Measurements from ENCODE around the gene ST3GAL3. TPM values are rescaled to one million over a fixed set of nuclear protein-coding genes. Genes with fewer than 3 reads are reported as not detected.

The ST3GAL3 gene, protein sequence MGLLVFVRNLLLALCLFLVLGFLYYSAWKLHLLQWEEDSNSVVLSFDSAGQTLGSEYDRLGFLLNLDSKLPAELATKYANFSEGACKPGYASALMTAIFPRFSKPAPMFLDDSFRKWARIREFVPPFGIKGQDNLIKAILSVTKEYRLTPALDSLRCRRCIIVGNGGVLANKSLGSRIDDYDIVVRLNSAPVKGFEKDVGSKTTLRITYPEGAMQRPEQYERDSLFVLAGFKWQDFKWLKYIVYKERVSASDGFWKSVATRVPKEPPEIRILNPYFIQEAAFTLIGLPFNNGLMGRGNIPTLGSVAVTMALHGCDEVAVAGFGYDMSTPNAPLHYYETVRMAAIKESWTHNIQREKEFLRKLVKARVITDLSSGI
- total RNA-seq: 25.1 TPM

GRCh38 chr1:43707190-43708001 is at the start of gene ST3GAL3:
Gene ST3GAL3, plus strand, starts transcription at chr1:43707536. Its CDS starts 28,727 bp downstream, at chr1:43736263.
- Histone ChIP-seq H3K4me1 (ENCODE audit: control insufficient read depth in 3 of 3, insufficient read depth in 3 of 3, low read length in 3 of 3) (peaks cover 18 to 46% (median 27%) of the 10 kb centered on the region in 3 donors), H3K9me3 (ENCODE audit: control insufficient read depth in 3 of 3, low read length in 3 of 3) (no peaks in the 10 kb centered on the region), H3K36me3 (ENCODE audit: control insufficient read depth in 3 of 3, insufficient read depth in 3 of 3, low read length in 3 of 3) (peaks cover 21 to 46% (median 32%) of the 10 kb centered on the region in 3 donors), H3K27me3 (ENCODE audit: control insufficient read depth in 3 of 3, insufficient read depth in 3 of 3, low read length in 3 of 3) (no peaks in the 10 kb centered on the region), H3K4me3 (ENCODE audit: low read length in 3 of 3) (peak within 1 kb of the TSS; percentile 93 to 96 (median 95)), H3K27ac (ENCODE audit: low read depth, low read length) (peak within 1 kb of the TSS; percentile 88), H3K9ac (ENCODE audit: low read depth in 1 of 3, low read length in 3 of 3) (peak within 1 kb of the TSS; percentile 90 to 95 (median 94))

DNA sequence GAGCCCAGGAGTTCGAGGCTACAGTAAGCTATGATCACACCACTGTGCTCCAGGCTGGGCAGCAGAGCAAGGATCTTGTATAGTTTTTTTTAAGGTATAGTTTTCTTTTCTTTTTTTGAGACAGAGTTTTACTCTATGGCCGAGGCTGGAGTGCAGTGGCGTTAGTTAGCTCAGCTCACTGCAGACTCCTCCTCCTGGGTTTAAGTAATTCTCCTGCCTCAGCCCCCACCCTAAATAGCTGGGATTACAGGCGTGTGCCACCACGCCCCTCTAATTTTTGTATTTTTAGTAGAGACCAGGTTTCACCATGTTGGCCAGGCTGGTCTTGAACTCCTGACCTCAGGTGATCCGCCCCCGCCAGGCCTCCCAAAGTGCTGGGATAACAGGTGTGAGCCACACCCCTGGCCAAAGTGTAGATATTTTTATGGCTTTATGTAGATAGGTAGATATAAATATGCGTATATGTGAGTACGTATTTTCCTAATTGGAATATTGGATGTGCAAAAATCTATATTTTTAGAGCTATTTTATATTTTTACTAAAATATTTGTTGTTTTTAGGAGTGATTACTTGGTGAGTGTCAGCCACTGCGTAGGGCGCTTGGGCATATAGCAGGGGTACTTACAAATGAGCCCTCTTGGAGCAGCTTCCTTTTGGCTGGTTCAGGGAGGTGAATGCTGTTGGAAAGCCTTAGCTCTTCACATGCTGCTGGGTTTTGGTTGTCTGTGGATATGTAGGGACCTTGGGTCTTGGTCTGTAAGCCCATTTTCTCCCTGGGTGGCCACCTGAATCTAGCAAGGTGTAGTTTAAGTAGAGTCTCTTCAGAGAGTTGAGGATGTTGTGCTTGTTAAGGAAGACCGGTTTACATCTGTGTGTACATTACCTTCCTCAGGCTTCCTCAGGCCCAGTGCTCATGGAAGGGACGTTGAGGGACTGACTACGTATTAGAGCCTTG is 47.8 kb upstream of the ST3GAL3 start:
- no peak overlapping the region for H3K9ac ChIP-seq (ENCODE audit: low read depth in 1 of 3, low read length in 3 of 3)
- H3K36me3 ChIP-seq (ENCODE audit: control insufficient read depth in 3 of 3, insufficient read depth in 3 of 3, low read length in 3 of 3): peaks cover 48 to 74% (median 67%) of the 10 kb centered on the region in 3 donors
- no peaks in the 10 kb centered on the region for H3K27me3 ChIP-seq (ENCODE audit: control insufficient read depth in 3 of 3, insufficient read depth in 3 of 3, low read length in 3 of 3)
- no peaks in the 10 kb centered on the region for H3K9me3 ChIP-seq (ENCODE audit: control insufficient read depth in 3 of 3, low read length in 3 of 3)
- H3K4me3 ChIP-seq (ENCODE audit: low read length in 3 of 3): no peak overlapping the region
- no peak overlapping the region for H3K27ac ChIP-seq (ENCODE audit: low read depth, low read length)
- no peaks in the 10 kb centered on the region for H3K4me1 ChIP-seq (ENCODE audit: control insufficient read depth in 3 of 3, insufficient read depth in 3 of 3, low read length in 3 of 3)

DNA sequence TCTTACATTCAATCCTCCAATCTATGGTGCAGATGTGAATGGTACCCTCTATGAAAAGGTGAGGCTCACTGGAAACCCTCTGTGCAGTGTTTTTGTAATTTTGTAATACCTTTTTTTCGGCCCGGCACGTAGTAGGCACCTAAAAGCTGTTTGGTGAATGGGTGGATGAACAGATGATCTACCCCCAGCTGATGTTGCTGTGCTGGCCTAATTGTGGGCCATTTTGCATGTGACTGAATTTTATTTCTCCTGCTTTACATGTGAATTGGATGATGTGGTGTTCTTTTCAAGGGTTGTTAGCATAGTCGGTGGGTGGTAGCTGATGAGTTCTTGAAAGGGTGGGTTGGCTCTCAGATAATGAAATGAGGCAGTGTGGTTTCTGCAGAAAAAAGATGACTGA is 47.0 kb upstream of the ST3GAL3 start:
- Histone ChIP-seq H3K4me3 (ENCODE audit: low read length in 3 of 3) (no peak overlapping the region), H3K9me3 (ENCODE audit: control insufficient read depth in 3 of 3, low read length in 3 of 3) (no peaks in the 10 kb centered on the region), H3K36me3 (ENCODE audit: control insufficient read depth in 3 of 3, insufficient read depth in 3 of 3, low read length in 3 of 3) (peaks cover 51 to 73% (median 68%) of the 10 kb centered on the region in 3 donors), H3K9ac (ENCODE audit: low read depth in 1 of 3, low read length in 3 of 3) (no peak overlapping the region), H3K27ac (ENCODE audit: low read depth, low read length) (no peak overlapping the region), H3K4me1 (ENCODE audit: control insufficient read depth in 3 of 3, insufficient read depth in 3 of 3, low read length in 3 of 3) (no peaks in the 10 kb centered on the region), H3K27me3 (ENCODE audit: control insufficient read depth in 3 of 3, insufficient read depth in 3 of 3, low read length in 3 of 3) (no peaks in the 10 kb centered on the region)

DNA sequence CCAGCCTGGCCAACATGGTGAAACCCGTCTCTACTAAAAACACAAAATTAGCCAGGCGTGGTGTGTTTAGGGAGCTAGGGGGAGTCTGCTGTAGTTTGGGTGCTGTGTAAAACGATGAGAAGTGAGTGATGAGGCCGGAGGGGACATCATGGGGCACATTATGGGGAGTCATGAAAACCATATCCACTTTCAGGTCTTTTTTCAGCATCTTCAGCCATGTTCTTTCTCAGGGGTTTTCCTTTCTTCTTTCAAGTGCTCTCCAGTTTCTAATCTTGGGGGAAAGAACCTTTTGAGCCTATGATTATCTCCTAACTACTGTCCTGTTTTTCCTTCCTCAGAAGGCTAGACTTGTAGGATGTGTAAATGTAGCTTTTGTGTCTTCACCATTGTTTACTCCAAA is 43.0 kb upstream of the ST3GAL3 start:
- Histone ChIP-seq H3K27me3 (ENCODE audit: control insufficient read depth in 3 of 3, insufficient read depth in 3 of 3, low read length in 3 of 3) (no peaks in the 10 kb centered on the region), H3K9ac (ENCODE audit: low read depth in 1 of 3, low read length in 3 of 3) (no peak overlapping the region), H3K9me3 (ENCODE audit: control insufficient read depth in 3 of 3, low read length in 3 of 3) (no peaks in the 10 kb centered on the region), H3K4me3 (ENCODE audit: low read length in 3 of 3) (no peak overlapping the region), H3K36me3 (ENCODE audit: control insufficient read depth in 3 of 3, insufficient read depth in 3 of 3, low read length in 3 of 3) (peaks cover 64 to 86% (median 85%) of the 10 kb centered on the region in 3 donors), H3K27ac (ENCODE audit: low read depth, low read length) (no peak overlapping the region), H3K4me1 (ENCODE audit: control insufficient read depth in 3 of 3, insufficient read depth in 3 of 3, low read length in 3 of 3) (peaks cover 5 to 13% (median 9%) of the 10 kb centered on the region in 3 donors)

DNA sequence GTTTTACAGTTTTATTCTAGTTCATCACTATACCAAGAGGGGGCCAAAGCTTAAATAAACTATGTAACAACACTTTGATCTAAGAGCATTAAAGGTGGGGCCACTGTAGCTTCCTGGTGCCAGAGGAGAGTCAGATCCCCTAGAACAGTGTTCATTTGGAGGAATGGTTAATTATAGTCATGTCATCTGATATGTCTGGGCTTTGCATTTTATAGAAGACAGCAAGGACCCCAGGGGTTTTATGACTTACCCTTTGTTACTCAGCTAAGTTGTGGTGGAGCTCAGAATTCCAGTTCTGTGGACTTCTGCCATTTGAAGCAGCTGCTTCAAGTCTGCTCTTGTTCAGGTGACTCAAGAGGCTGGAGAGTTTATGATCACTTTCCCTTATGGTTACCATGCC is 40.7 kb upstream of the ST3GAL3 start:
- Histone ChIP-seq H3K36me3 (ENCODE audit: control insufficient read depth in 3 of 3, insufficient read depth in 3 of 3, low read length in 3 of 3) (peaks cover 67 to 88% (median 83%) of the 10 kb centered on the region in 3 donors), H3K9ac (ENCODE audit: low read depth in 1 of 3, low read length in 3 of 3) (no peak overlapping the region)

GRCh38 chr1:43668956-43669355 is 38.4 kb upstream of the ST3GAL3 start:
- Histone ChIP-seq H3K27me3 (ENCODE audit: control insufficient read depth in 3 of 3, insufficient read depth in 3 of 3, low read length in 3 of 3) (no peaks in the 10 kb centered on the region), H3K9me3 (ENCODE audit: control insufficient read depth in 3 of 3, low read length in 3 of 3) (no peaks in the 10 kb centered on the region), H3K4me3 (ENCODE audit: low read length in 3 of 3) (no peak overlapping the region), H3K36me3 (ENCODE audit: control insufficient read depth in 3 of 3, insufficient read depth in 3 of 3, low read length in 3 of 3) (peaks cover 59 to 86% (median 80%) of the 10 kb centered on the region in 3 donors), H3K27ac (ENCODE audit: low read depth, low read length) (no peak overlapping the region), H3K9ac (ENCODE audit: low read depth in 1 of 3, low read length in 3 of 3) (peak overlapping the region in 1 of 3 donors; percentile 11), H3K4me1 (ENCODE audit: control insufficient read depth in 3 of 3, insufficient read depth in 3 of 3, low read length in 3 of 3) (peaks cover 11 to 27% (median 18%) of the 10 kb centered on the region in 3 donors)

More for the DNA sequence above, 40.7 kb upstream of the ST3GAL3 start:
- no peak overlapping the region for H3K4me3 ChIP-seq (ENCODE audit: low read length in 3 of 3)
- H3K9me3 ChIP-seq (ENCODE audit: control insufficient read depth in 3 of 3, low read length in 3 of 3): no peaks in the 10 kb centered on the region
- no peaks in the 10 kb centered on the region for H3K27me3 ChIP-seq (ENCODE audit: control insufficient read depth in 3 of 3, insufficient read depth in 3 of 3, low read length in 3 of 3)
- H3K27ac ChIP-seq (ENCODE audit: low read depth, low read length): no peak overlapping the region
- peaks cover 11 to 27% (median 15%) of the 10 kb centered on the region in 3 donors for H3K4me1 ChIP-seq (ENCODE audit: control insufficient read depth in 3 of 3, insufficient read depth in 3 of 3, low read length in 3 of 3)

GRCh38 chr1:43669878-43670277 is 37.5 kb upstream of the ST3GAL3 start:
- Histone ChIP-seq H3K9ac (ENCODE audit: low read depth in 1 of 3, low read length in 3 of 3) (no peak overlapping the region), H3K9me3 (ENCODE audit: control insufficient read depth in 3 of 3, low read length in 3 of 3) (no peaks in the 10 kb centered on the region), H3K36me3 (ENCODE audit: control insufficient read depth in 3 of 3, insufficient read depth in 3 of 3, low read length in 3 of 3) (peaks cover 53 to 83% (median 74%) of the 10 kb centered on the region in 3 donors), H3K4me3 (ENCODE audit: low read length in 3 of 3) (no peak overlapping the region), H3K27me3 (ENCODE audit: control insufficient read depth in 3 of 3, insufficient read depth in 3 of 3, low read length in 3 of 3) (no peaks in the 10 kb centered on the region), H3K4me1 (ENCODE audit: control insufficient read depth in 3 of 3, insufficient read depth in 3 of 3, low read length in 3 of 3) (peaks cover 11 to 27% (median 18%) of the 10 kb centered on the region in 3 donors), H3K27ac (ENCODE audit: low read depth, low read length) (peak overlapping the region; percentile 9)

DNA sequence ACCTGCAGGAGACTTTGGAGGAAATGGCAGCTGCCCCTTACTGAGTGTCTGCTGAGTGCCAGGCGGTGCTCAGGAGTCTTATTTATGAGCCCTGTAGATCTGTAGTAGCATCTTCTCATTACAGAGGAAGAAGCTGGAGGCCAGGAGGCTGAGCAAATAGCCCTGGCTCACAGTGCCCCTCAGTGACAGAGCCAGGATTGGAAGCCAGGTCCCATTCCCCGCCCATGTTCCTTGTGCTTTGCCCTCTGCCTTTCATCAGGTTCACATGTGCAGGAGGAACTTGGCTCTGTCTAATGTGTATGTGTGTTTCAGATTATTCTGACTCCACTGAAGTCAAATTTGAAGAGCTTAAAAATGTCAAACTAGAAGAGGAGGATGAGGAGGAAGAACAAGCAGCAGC is 36.1 kb upstream of the ST3GAL3 start:
- H3K9ac ChIP-seq (ENCODE audit: low read depth in 1 of 3, low read length in 3 of 3): peak overlapping the region in 1 of 3 donors; percentile 25
- H3K36me3 ChIP-seq (ENCODE audit: control insufficient read depth in 3 of 3, insufficient read depth in 3 of 3, low read length in 3 of 3): peaks cover 55 to 78% (median 72%) of the 10 kb centered on the region in 3 donors
- no peaks in the 10 kb centered on the region for H3K27me3 ChIP-seq (ENCODE audit: control insufficient read depth in 3 of 3, insufficient read depth in 3 of 3, low read length in 3 of 3)
- no peak overlapping the region for H3K4me3 ChIP-seq (ENCODE audit: low read length in 3 of 3)
- H3K4me1 ChIP-seq (ENCODE audit: control insufficient read depth in 3 of 3, insufficient read depth in 3 of 3, low read length in 3 of 3): peaks cover 11 to 27% (median 18%) of the 10 kb centered on the region in 3 donors
- peak overlapping the region; percentile 7 for H3K27ac ChIP-seq (ENCODE audit: low read depth, low read length)
- H3K9me3 ChIP-seq (ENCODE audit: control insufficient read depth in 3 of 3, low read length in 3 of 3): no peaks in the 10 kb centered on the region

DNA sequence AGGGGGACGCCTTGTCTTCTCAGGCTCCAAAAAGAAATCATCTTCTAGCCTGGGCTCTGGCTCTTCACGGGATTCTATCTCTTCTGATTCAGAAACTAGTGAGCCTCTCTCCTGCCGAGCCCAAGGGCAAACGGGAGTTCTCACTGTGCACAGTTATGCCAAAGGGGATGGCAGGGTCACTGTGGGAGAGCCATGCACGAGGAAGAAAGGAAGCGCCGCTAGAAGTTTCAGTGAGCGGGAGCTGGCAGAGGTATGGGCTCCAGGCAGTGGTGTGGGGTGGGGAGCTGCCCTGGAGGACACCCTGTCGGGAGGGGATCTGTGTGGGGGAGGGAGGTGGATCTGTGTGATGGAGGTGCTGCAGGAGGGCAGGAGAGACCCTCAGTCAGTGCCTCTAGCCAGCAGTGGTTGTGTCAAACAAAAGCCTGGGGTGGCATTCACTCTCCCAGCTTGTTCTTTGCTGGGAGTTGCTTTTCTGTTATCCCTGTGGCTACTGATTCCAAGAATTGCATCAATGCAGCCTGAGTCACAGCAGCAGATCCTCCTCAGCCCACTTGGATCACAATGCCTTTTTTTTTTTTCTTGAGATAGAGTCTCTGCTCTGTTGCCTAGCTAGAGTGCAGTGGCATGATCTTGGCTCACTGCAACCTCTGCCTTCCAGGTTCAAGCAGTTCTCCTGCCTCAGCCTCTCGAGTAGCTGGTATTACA is 35.6 kb upstream of the ST3GAL3 start:
- Histone ChIP-seq H3K4me3 (ENCODE audit: low read length in 3 of 3) (no peak overlapping the region), H3K27ac (ENCODE audit: low read depth, low read length) (no peak overlapping the region), H3K4me1 (ENCODE audit: control insufficient read depth in 3 of 3, insufficient read depth in 3 of 3, low read length in 3 of 3) (peaks cover 11 to 22% (median 16%) of the 10 kb centered on the region in 3 donors), H3K9ac (ENCODE audit: low read depth in 1 of 3, low read length in 3 of 3) (peak overlapping the region in 1 of 3 donors; percentile 25), H3K36me3 (ENCODE audit: control insufficient read depth in 3 of 3, insufficient read depth in 3 of 3, low read length in 3 of 3) (peaks cover 51 to 74% (median 66%) of the 10 kb centered on the region in 3 donors), H3K9me3 (ENCODE audit: control insufficient read depth in 3 of 3, low read length in 3 of 3) (no peaks in the 10 kb centered on the region), H3K27me3 (ENCODE audit: control insufficient read depth in 3 of 3, insufficient read depth in 3 of 3, low read length in 3 of 3) (no peaks in the 10 kb centered on the region)

Data from skeletal muscle tissue (tissue), 4 donors.